IMR-90 (cell line): ENCODE measurements around the gene SH2B3. TPM values are rescaled to one million over a fixed set of nuclear protein-coding genes. Genes with fewer than 3 reads are reported as not detected.

Experiments
- ATAC-seq: fragments of 200-7000 bp; cut with Tn5 transposase; 2 replicates; pipeline ENCODE4 v1.9.1; 2020; ENCODE audit warnings: low read depth, mild to moderate bottlenecking, moderate library complexity
- BruUV-seq: library from RNA; stranded (reverse); fragments of 400-500 nt; replicated peaks from 2 replicates; lab custom pipeline; 2021; lab: Mats Ljungman, UMichigan
- CTCF ChIA-PET: fragments of 300-600 bp; formaldehyde crosslinking; extraction: SDS; loops from one replicate; lab custom pipeline; 2021; ENCODE audit warnings: antibody characterized with exemption; lab: Yijun Ruan, JAX
- POLR2A ChIA-PET: fragments of 300-600 bp; sonication (Branson Sonifier 250); formaldehyde crosslinking; loops from one replicate; lab custom pipeline; 2022; ENCODE audit warnings: antibody characterized with exemption; ENCODE audit not compliant: unreplicated experiment; lab: Charles Lee
- DNase-seq: peaks from one replicate; pipeline ENCODE4 v3.0.0; 2013
- H2AFZ ChIP-seq: replicated peaks from 2 replicates; pipeline ENCODE3; 2013; ENCODE audit warnings: low read length, mild to moderate bottlenecking; ENCODE audit not compliant: poor library complexity
- H2AK5ac ChIP-seq: 2 replicates; pipeline ENCODE4 v1.6.1; 2013; ENCODE audit warnings: low read depth, low read length, inconsistent platforms
- H2AK9ac ChIP-seq: replicated peaks from 2 replicates; pipeline ENCODE3; 2013; ENCODE audit warnings: mild to moderate bottlenecking, low read depth, low read length, moderate library complexity; ENCODE audit not compliant: poor library complexity
- H2BK120ac ChIP-seq: 2 replicates; pipeline ENCODE4 v1.6.1; 2013; ENCODE audit warnings: low read depth, low read length, inconsistent platforms
- H2BK15ac ChIP-seq: 3 replicates; pipeline ENCODE4 v1.6.1; 2013; ENCODE audit warnings: low read depth, low read length, inconsistent platforms
- H2BK20ac ChIP-seq: 2 replicates; pipeline ENCODE4 v1.6.1; 2013; ENCODE audit warnings: low read depth, mild to moderate bottlenecking, inconsistent platforms, low read length, moderate library complexity
- H2BK5ac ChIP-seq: 2 replicates; pipeline ENCODE4 v1.6.1; 2013; ENCODE audit warnings: mild to moderate bottlenecking, low read depth, low read length, inconsistent platforms; ENCODE audit not compliant: poor library complexity, severe bottlenecking
- H3K14ac ChIP-seq: replicated peaks from 2 replicates; pipeline ENCODE4 v1.6.1; 2013; ENCODE audit warnings: low read depth, low read length, inconsistent platforms
- H3K18ac ChIP-seq: 2 replicates; pipeline ENCODE4 v1.6.1; 2013; ENCODE audit warnings: low read depth, low read length, control low read depth
- H3K23ac ChIP-seq: 2 replicates; pipeline ENCODE4 v1.6.1; 2013; ENCODE audit warnings: low read depth, low read length, inconsistent platforms
- H3K27ac ChIP-seq: 2 replicates; pipeline ENCODE4 v1.5.1; 2013; ENCODE audit warnings: mild to moderate bottlenecking, control low read depth, low read length; ENCODE audit not compliant: insufficient read depth
- H3K27me3 ChIP-seq: 2 replicates; pipeline ENCODE4 v1.6.1; 2013; ENCODE audit warnings: low read length; ENCODE audit not compliant: control insufficient read depth, insufficient read depth
- H3K36me3 ChIP-seq: 2 replicates; pipeline ENCODE4 v1.6.1; 2013; ENCODE audit warnings: low read length, mixed read lengths; ENCODE audit not compliant: control insufficient read depth, insufficient read depth
- H3K4ac ChIP-seq: 2 replicates; pipeline ENCODE4 v1.6.1; 2013; ENCODE audit warnings: low read depth, low read length, inconsistent platforms
- H3K4me1 ChIP-seq: 2 replicates; pipeline ENCODE4 v1.6.1; 2013; ENCODE audit warnings: low read length, mixed read lengths; ENCODE audit not compliant: control insufficient read depth, insufficient read depth
- H3K4me2 ChIP-seq: 2 replicates; pipeline ENCODE4 v1.6.1; 2013; ENCODE audit warnings: low read depth, mild to moderate bottlenecking, control low read depth, low read length, moderate library complexity
- H3K4me3 ChIP-seq: 2 replicates; pipeline ENCODE4 v1.5.1; 2013; ENCODE audit warnings: low read depth, mild to moderate bottlenecking, control low read depth, low read length, moderate library complexity; ENCODE audit not compliant: insufficient read depth
- H3K56ac ChIP-seq: 2 replicates; pipeline ENCODE4 v1.6.1; 2013; ENCODE audit warnings: low read length, inconsistent platforms; ENCODE audit not compliant: insufficient read depth; ENCODE audit errors: extremely low read depth
- H3K79me1 ChIP-seq, 2 experiments: 2 replicates each; pipeline ENCODE4 v1.6.1; 2013; ENCODE audit warnings: low read length in 2 of 2, inconsistent platforms in 1 of 2, low read depth in 1 of 2
- H3K9ac ChIP-seq: 2 replicates; pipeline ENCODE4 v1.6.1; 2013; ENCODE audit warnings: low read depth, low read length, control low read depth
- H3K9me1 ChIP-seq: 2 replicates; pipeline ENCODE4 v1.6.1; 2013; ENCODE audit warnings: low read length, inconsistent platforms; ENCODE audit not compliant: insufficient read depth
- H3K9me3 ChIP-seq: 2 replicates; pipeline ENCODE4 v1.6.1; 2013; ENCODE audit warnings: low read length; ENCODE audit not compliant: control insufficient read depth, insufficient read depth
- H4K20me1 ChIP-seq: 2 replicates; pipeline ENCODE4 v1.6.1; 2013; ENCODE audit warnings: low read length, inconsistent platforms; ENCODE audit not compliant: insufficient read depth
- H4K5ac ChIP-seq: 2 replicates; pipeline ENCODE4 v1.6.1; 2013; ENCODE audit warnings: mild to moderate bottlenecking, low read depth, low read length, control low read depth
- H4K8ac ChIP-seq, 2 experiments: 2 replicates each; pipeline ENCODE4 v1.6.1; 2013; ENCODE audit warnings: low read depth in 2 of 2, low read length in 2 of 2, control low read depth in 1 of 2, inconsistent platforms in 1 of 2
- H4K91ac ChIP-seq: 2 replicates; pipeline ENCODE4 v1.6.1; 2013; ENCODE audit warnings: low read depth, low read length, inconsistent platforms; ENCODE audit not compliant: insufficient read depth
- CEBPB ChIP-seq: IDR thresholded peaks from 2 replicates; pipeline ENCODE4 v1.6.1; 2012; ENCODE audit warnings: low read depth, low read length, improper control_type of control experiment
- CHD1 ChIP-seq: IDR thresholded peaks from 2 replicates; pipeline ENCODE4 v1.6.1; 2012; ENCODE audit warnings: low read depth, low read length, improper control_type of control experiment
- POLR2A ChIP-seq: IDR thresholded peaks from 2 replicates; pipeline ENCODE4 v1.6.1; 2012; ENCODE audit warnings: mild to moderate bottlenecking, low read depth, low read length
- RAD21 ChIP-seq: IDR thresholded peaks from 2 replicates; pipeline ENCODE4 v1.6.1; 2012; ENCODE audit warnings: low read length, improper control_type of control experiment
- RFX5 ChIP-seq: IDR thresholded peaks from 2 replicates; pipeline ENCODE4 v1.8.0; 2012; ENCODE audit warnings: low read depth, mild to moderate bottlenecking, low read length, moderate library complexity
- WGBS, 2 experiments: methylation state at CpG; one replicate each; pipeline versions ENCODE4 v1.1.5 to v1.1.7; 2013; ENCODE audit warnings: missing lambda C conversion rate in 2 of 2; ENCODE audit not compliant: insufficient read length in 1 of 2; ENCODE audit errors: extremely low coverage in 2 of 2; 5-methylcytosine and 5-hydroxymethylcytosine counted together
- dilution Hi-C: fragments of 300-500 bp; cut with HindIII; formaldehyde crosslinking; loops from one replicate; pipeline ENCODE4 v1.14.3; 2018; ENCODE audit warnings: low sequenced_read_pairs; ENCODE audit not compliant: unreplicated experiment
- in situ Hi-C: fragments of 300-500 bp; cut with MboI; formaldehyde crosslinking; loops from 3 replicates; pipeline ENCODE4 v1.14.3; 2019; ENCODE audit warnings: low sequenced_read_pairs, inconsistent platforms, mixed read lengths
- intact Hi-C: fragments of 100-400 bp; cut with micrococcal nuclease; formaldehyde crosslinking; loops from 2 replicates; pipeline ENCODE4 v1.10.0; 2022
- polyA plus RNA-seq, 3 experiments: library from polyadenylated mRNA; depleted of rRNA; stranded (reverse); fragments of >200 nt; gene quantifications; 2 replicates each; pipeline ENCODE4 v1.2.3, GENCODE V29; 2012; ENCODE audit warnings: low replicate concordance in 1 of 3
- total RNA-seq: library from RNA; depleted of rRNA; stranded (reverse); fragments of >200 nt; gene quantifications from 2 replicates; pipeline ENCODE4 v1.2.3, GENCODE V29; 2012

Gene SH2B3
- total and polyA plus RNA-seq, 2 of the 4 experiments (the other 2 are of a cell fraction) = 9.3 to 20.2 TPM

DNA sequence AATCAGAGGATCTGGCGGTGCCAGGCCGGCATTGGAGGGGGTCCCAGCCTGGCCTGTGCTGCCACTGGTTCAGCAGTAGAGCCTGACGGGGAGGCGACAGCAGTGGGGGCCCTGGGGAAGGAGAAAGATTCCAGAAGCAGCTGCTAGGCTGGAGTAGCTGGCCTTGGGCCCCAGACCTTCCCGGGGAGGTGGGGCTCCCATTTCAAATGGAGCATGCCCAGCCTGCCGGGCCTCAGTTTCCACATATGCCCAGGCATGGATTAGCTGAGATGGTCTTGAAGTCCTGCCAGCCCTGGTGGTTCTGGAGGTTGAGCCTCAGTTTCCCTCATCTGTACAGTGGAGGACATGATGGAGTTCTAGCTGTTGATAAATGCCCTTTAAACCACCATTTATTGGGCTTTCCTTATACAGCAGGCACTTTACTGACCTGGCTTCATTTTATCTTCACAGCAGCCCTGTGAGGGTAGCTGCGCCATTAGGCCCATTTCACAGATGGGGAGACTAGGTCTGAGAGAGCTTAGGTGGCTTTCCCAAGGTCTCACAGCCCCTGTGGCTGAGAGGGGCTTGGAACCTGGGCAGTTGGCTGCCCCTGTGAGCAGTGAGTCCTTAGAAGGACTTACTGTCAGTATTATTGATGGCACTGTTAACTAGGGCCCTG is 21.8 kb downstream of the SH2B3 start:
- no peak overlapping the region for H4K91ac ChIP-seq
- no peak overlapping the region for H2BK120ac ChIP-seq
- no peak overlapping the region for H2AK5ac ChIP-seq
- WGBS, 2 experiments = 100% methylated on average over 1 of the region's 7 CpGs; no CpG with 5 or more reads in 1 of the 2 experiments
- no peaks in the 10 kb centered on the region for H3K9me3 ChIP-seq
- no peaks in the 10 kb centered on the region for H3K36me3 ChIP-seq
- H3K4me2 ChIP-seq = no peak overlapping the region
- H3K4ac ChIP-seq = no peak overlapping the region
- no peaks in the 10 kb centered on the region for H3K27me3 ChIP-seq
- dilution Hi-C loops (no loop called here), in situ Hi-C loops (no loop called here), intact Hi-C loops (no loop called here)
- H2BK20ac ChIP-seq = no peak overlapping the region
- H2AK9ac ChIP-seq = no peak overlapping the region
- H3K23ac ChIP-seq = no peak overlapping the region
- peaks cover 51% of the 10 kb centered on the region for H4K20me1 ChIP-seq
- no peak overlapping the region for H2BK15ac ChIP-seq
- H3K14ac ChIP-seq = no peak overlapping the region
- TF ChIP-seq CEBPB (no peak), POLR2A (no peak), RAD21 (no peak), RFX5 (no peak), CHD1 (no peak)
- no peak overlapping the region for H3K56ac ChIP-seq
- no peak overlapping the region for H3K27ac ChIP-seq
- ChIA-PET CTCF (no interaction called here), POLR2A (no interaction called here)
- peaks cover 32 to 84% of the 10 kb centered on the region in 2 experiments for H3K79me1 ChIP-seq
- H2BK5ac ChIP-seq = no peak overlapping the region
- DNase-seq (no peak), ATAC-seq (no peak)
- no TSS peak for BruUV-seq
- H4K5ac ChIP-seq = no peak overlapping the region
- H3K4me1 ChIP-seq = peaks cover 14% of the 10 kb centered on the region
- H3K9me1 ChIP-seq = peaks cover 18% of the 10 kb centered on the region
- H3K4me3 ChIP-seq = no peak overlapping the region
- H2AFZ ChIP-seq = no peak overlapping the region
- H3K18ac ChIP-seq = no peak overlapping the region
- H4K8ac ChIP-seq = no peak overlapping the region
- H3K9ac ChIP-seq = no peak overlapping the region
